ENCODE data around the gene NEB. TPM values are rescaled to one million over a fixed set of nuclear protein-coding genes. Genes with fewer than 3 reads are reported as not detected.

Gene NEB
- total and polyA plus RNA-seq, 2 of the 4 experiments (the other 2 are of a cell fraction), result under 0.01 TPM; not detected in 1

GRCh38 chr2:151569167-151569566, 165.1 kb downstream of the NEB start:
- no peak overlapping the region for H3K4me2 ChIP-seq (ENCODE audit: low read depth, low read length)
- H4K8ac ChIP-seq (ENCODE audit: low read depth in 2 of 2, low read length in 2 of 2), result no peak overlapping the region
- H3K79me1 ChIP-seq (ENCODE audit: low read depth in 1 of 2, low read length in 2 of 2), result no peaks in the 10 kb centered on the region
- H3K56ac ChIP-seq (ENCODE audit: extremely low read depth, insufficient read depth, low read length), result no peak overlapping the region
- H2BK15ac ChIP-seq (ENCODE audit: low read depth, low read length), result no peak overlapping the region
- intact Hi-C loops (cut with micrococcal nuclease) (no loop called here), in situ Hi-C loops (cut with MboI; ENCODE audit: low sequenced_read_pairs) (no loop called here), dilution Hi-C loops (cut with HindIII; ENCODE audit: low sequenced_read_pairs, unreplicated experiment) (no loop called here)
- ChIA-PET POLR2A (ENCODE audit: unreplicated experiment) (no interaction called here), CTCF (no interaction called here)
- no peak overlapping the region for H4K5ac ChIP-seq (ENCODE audit: low read depth, low read length)
- no CpG with 5 or more reads among the region's 8 CpGs for WGBS, 2 experiments (ENCODE audit: extremely low coverage in 2 of 2, insufficient read length in 1 of 2)
- no peak overlapping the region for H3K9ac ChIP-seq (ENCODE audit: low read depth, low read length)
- no peaks in the 10 kb centered on the region for H3K36me3 ChIP-seq (ENCODE audit: control insufficient read depth, insufficient read depth, low read length)
- TF ChIP-seq CEBPB (IDR thresholded peaks at IDR 0.05; ENCODE audit: low read depth, low read length) (no peak), MAFK (IDR thresholded peaks at IDR 0.05; ENCODE audit: low read depth, low read length) (no peak), MAZ (IDR thresholded peaks at IDR 0.05; ENCODE audit: borderline replicate concordance, low read depth, low read length) (no peak), RFX5 (IDR thresholded peaks at IDR 0.05; ENCODE audit: low read depth, low read length) (no peak), FOS (IDR thresholded peaks at IDR 0.05; ENCODE audit: low read depth, low read length) (no peak), RAD21 (IDR thresholded peaks at IDR 0.05; ENCODE audit: low read length) (no peak), MXI1 (IDR thresholded peaks at IDR 0.05; ENCODE audit: borderline replicate concordance, low read depth, low read length) (no peak), NFE2L2 (IDR thresholded peaks at IDR 0.05; ENCODE audit: low read depth, low read length) (no peak), USF2 (IDR thresholded peaks at IDR 0.05; ENCODE audit: low read depth, low read length) (no peak)
- H2AK9ac ChIP-seq (replicated peaks; ENCODE audit: low read depth, low read length, poor library complexity), result no peak overlapping the region
- H4K20me1 ChIP-seq (ENCODE audit: insufficient read depth, low read length), result no peaks in the 10 kb centered on the region
- no peak overlapping the region for H4K91ac ChIP-seq (ENCODE audit: insufficient read depth, low read depth, low read length)
- no peak overlapping the region for H3K23ac ChIP-seq (ENCODE audit: low read depth, low read length)
- no peak overlapping the region for H3K27ac ChIP-seq (ENCODE audit: insufficient read depth, low read length)
- DNase-seq (no peak), ATAC-seq (ENCODE audit: low read depth) (no peak)
- H3K4me3 ChIP-seq (ENCODE audit: insufficient read depth, low read depth, low read length), result no peak overlapping the region
- H3K4me1 ChIP-seq (ENCODE audit: control insufficient read depth, insufficient read depth, low read length), result no peaks in the 10 kb centered on the region
- no TSS peak for BruUV-seq (replicated peaks)
- no peak overlapping the region for H3K4ac ChIP-seq (ENCODE audit: low read depth, low read length)
- H3K18ac ChIP-seq (ENCODE audit: low read depth, low read length), result no peak overlapping the region
- H2BK120ac ChIP-seq (ENCODE audit: low read depth, low read length), result no peak overlapping the region
- no peak overlapping the region for H2AFZ ChIP-seq (replicated peaks; ENCODE audit: low read length, poor library complexity)
- H3K9me3 ChIP-seq (ENCODE audit: control insufficient read depth, insufficient read depth, low read length), result no peaks in the 10 kb centered on the region
- no peak overlapping the region for H3K14ac ChIP-seq (replicated peaks; ENCODE audit: low read depth, low read length)
- no peaks in the 10 kb centered on the region for H3K9me1 ChIP-seq (ENCODE audit: insufficient read depth, low read length)
- no peak overlapping the region for H2BK20ac ChIP-seq (ENCODE audit: low read depth, low read length)
- no peaks in the 10 kb centered on the region for H3K27me3 ChIP-seq (ENCODE audit: control insufficient read depth, insufficient read depth, low read length)
- no peak overlapping the region for H2AK5ac ChIP-seq (ENCODE audit: low read depth, low read length)
- no peak overlapping the region for H2BK5ac ChIP-seq (ENCODE audit: low read depth, low read length, poor library complexity, severe bottlenecking)

All from IMR-90 (cell line).